T47D (cell line): ENCODE measurements around the gene LRP11.

Experiments
- DNase-seq, 2 experiments: peaks; one replicate each; pipeline versions ENCODE4 v3.0.0 to v3.0.0-alpha.2; 2011 to 2012; ENCODE audit warnings: low read depth in 1 of 2, low spot score in 1 of 2
- JUND ChIP-seq: IDR thresholded peaks from 2 replicates; pipeline ENCODE4 v1.6.1; 2012; ENCODE audit warnings: low read depth
- in situ Hi-C: cut with HindIII; loops from 2 replicates; pipeline ENCODE4 v1.10.0; 2016; ENCODE audit warnings: low sequenced_read_pairs, low pct_unique_long_range_greater_than_20kb

Gene LRP11

DNA sequence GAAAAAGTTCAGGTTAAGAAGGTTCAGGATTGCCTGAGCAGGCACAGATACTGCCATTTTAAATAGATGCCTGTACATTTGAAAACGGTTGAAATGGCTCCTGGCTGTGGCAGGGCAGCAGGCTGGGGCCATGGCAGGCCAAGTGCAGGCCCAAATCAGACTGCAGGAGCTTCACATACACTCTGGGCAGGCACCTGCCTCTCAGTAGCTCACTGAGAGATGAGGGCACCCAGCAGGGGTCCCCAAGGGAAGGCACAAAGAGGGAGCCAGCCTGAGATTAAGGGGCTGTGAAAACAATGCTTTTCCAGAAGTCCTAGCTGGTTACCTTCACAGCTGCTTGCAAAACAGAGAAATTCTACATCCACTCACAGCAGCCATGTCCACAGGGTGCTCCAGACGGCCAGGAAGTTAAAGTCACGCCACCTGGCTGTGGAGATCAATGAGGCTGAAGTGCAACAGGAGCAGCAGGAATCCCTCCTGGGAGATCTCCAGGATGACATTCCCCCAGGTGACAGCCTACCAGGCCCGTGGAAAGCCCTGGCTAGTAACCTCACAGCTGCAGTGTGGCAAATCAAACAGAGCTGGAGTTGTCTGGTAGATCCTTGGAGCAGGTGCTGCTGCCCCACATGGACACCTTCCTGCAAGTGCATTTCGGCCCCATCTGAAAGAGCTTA, 39.9 kb upstream of the LRP11 start:
- no peak for TF ChIP-seq JUND
- DNase-seq = peak in 1 of 2 experiments; percentile 30
- in situ Hi-C loops = no loop called here

GRCh38 chr6:149901444-149902140, 37.4 kb upstream of the LRP11 start:
- DNase-seq = peak in 1 of 2 experiments; percentile 33
- in situ Hi-C loops = no loop called here
- no peak for TF ChIP-seq JUND

DNA sequence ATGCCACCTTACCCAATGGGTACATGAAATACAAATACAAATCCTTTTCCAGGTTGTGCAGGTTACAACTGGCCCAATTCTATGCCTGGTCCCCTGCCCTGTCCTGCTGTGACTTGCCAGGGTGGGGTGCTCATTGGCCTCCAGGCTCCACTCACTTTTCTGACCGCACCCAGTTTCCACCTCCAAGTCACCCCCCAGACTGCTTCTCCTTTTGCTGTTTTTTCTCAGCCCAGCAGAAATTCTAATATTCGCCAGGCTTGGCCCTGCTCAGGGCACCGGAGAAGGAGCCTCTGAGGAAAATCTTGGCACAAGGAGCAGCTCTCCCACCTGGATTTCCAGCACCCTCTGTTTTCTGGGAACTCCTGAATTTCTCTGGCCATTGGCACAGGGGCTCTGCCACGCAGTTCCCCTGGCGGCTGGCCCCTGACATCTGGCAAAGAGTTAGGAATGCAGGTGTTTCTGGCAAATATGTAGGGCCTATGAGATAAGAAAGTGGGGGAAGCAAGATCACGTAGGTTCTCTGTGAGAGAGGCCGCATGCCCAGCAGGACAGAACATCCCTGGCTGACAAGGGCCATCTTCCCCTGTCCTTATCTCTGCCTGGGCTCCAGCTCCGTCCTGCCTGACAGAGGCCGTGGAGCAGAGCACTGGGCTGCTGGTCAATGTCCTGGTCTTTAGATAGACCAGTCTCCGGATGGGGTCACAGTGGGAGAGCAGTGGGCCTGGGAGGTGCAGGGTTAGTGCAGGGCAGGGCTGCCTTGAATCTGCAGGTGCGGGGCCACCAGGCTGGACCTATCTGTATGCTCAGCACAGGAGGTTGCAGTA, 36.7 kb upstream of the LRP11 start:
- no peak for TF ChIP-seq JUND

DNA sequence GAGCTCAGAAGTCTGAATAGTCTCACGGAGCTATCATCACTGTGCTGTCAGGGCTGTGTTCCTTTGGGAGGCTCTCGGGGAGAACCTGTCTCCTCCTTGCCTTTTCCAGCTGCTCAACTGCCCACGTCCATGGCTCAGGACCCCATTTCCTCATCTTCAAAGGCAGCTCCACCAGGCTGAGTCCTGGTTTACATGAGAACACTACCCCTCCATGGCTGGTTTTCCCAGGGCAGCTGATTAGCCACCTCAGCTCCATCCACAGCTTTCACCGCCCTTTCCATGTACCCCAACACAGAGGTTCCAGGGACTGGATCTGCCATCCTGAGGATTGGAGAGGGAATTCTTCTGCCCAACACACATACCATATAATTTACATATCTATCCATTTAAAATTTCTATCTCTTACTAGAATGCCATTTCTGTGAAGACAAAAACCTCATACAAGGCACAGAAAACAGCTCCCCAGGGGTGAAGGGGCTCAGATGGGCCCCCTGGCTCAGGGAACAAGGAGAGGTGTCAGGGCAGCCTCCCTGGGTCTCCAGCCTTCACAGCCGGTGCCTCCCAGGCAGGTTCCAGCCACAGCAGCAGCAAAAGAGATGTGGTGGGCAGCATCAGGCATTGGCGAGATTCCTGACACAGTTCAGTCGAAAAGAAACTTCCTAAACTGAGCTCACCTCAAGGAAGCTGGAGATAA, 35.9 kb upstream of the LRP11 start:
- in situ Hi-C loops = no loop called here

More for the DNA sequence above, 36.7 kb upstream of the LRP11 start:
- no peak for DNase-seq
- in situ Hi-C loops = no loop called here

GRCh38 chr6:149899486-149899885, 35.3 kb upstream of the LRP11 start:
- no peak for TF ChIP-seq JUND
- no peak for DNase-seq
- in situ Hi-C loops = no loop called here

More for the DNA sequence above, 35.9 kb upstream of the LRP11 start:
- DNase-seq = no peak
- no peak for TF ChIP-seq JUND

- no peak for TF ChIP-seq JUND
- no peak for DNase-seq
- in situ Hi-C loops = no loop called here
Observed at GRCh38 chr6:149898966-149899365, 34.8 kb upstream of the LRP11 start.

GRCh38 chr6:149897855-149898744, 33.9 kb upstream of the LRP11 start, which contains the start of gene RAET1E:
TSS of gene RAET1E (minus strand) at chr6:149898113. CDS start at chr6:149890901, 7,212 bp downstream.
- in situ Hi-C loops = no loop called here
- TF ChIP-seq JUND = no peak
- peak in 1 of 2 experiments; percentile 24 for DNase-seq

- DNase-seq = peak; percentile 37 to 57
- in situ Hi-C loops = no loop called here
Observed at GRCh38 chr6:149897015-149897697, 33.0 kb upstream of the LRP11 start.

DNA sequence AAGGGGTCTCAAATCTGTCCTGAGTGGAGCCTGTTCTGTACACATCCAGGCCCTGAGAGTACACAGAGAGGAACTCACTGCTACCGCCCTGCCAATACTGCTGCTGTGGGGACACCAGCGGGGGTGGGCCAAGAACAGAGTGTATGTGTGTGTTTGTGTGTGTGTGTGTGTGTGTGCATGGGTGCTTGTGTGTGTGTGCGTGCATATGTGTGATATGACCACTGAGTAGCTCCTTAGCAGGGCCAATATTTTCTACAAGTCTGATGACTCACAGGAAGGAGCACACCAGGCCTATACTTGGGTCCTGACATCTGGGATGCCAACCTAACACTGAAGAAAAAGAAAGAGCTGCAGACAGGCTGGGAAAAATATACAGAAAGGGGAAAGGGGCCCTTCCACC, 32.3 kb upstream of the LRP11 start:
- DNase-seq = no peak
- in situ Hi-C loops = no loop called here
- TF ChIP-seq JUND = no peak

More at GRCh38 chr6:149897015-149897697, 33.0 kb upstream of the LRP11 start:
- no peak for TF ChIP-seq JUND

DNA sequence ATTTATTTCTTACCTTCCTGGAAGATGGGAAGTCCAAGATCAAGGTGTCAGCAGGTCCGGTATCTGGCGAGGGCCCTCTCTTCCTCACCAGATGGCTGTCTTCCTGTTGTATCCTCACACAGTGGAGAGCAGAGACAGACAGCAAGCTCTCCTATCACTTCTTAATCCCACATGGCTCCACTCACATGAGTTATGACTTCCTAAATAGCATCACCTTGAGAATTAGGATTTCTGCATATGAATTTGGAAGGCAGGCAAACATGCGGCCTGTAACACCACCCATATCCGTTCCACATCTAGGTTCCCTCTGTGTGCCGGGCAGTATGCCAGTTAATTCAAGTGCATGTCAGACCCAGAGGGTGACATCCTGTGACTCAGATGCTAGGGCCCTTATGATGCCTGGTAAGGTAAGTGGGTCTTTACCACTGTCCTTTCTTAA, 31.7 kb upstream of the LRP11 start:
- in situ Hi-C loops = no loop called here
- no peak for TF ChIP-seq JUND
- DNase-seq = peak in 1 of 2 experiments; percentile 41
